NB4 (cell line): ENCODE results near the gene NDUFA6.
A peak's percentile ranks its signal among the peaks of the same experiment; 100 is the strongest.

Experiments
- DNase-seq: peaks from one replicate; pipeline ENCODE4 v3.0.0; 2010; ENCODE audit warnings: low read depth
- H3K4me3 ChIP-seq: one replicate; pipeline ENCODE4 v1.5.1; 2011; ENCODE audit warnings: mild to moderate bottlenecking, low read depth, low read length, moderate library complexity
- CTCF ChIP-seq: IDR thresholded peaks from one replicate; pipeline ENCODE4 v1.5.1; 2012; ENCODE audit warnings: low read depth, low read length
- MAX ChIP-seq: IDR thresholded peaks from 2 replicates; pipeline ENCODE4 v1.6.1; 2011; ENCODE audit warnings: low read depth, low read length
- MYC ChIP-seq: IDR thresholded peaks from 2 replicates; pipeline ENCODE4 v1.6.1; 2011; ENCODE audit warnings: low read depth, low read length
- POLR2A ChIP-seq: IDR thresholded peaks from 2 replicates; pipeline ENCODE4 v1.6.1; 2011; ENCODE audit warnings: mild to moderate bottlenecking; ENCODE audit not compliant: insufficient read length; ENCODE audit errors: extremely low read depth

Gene NDUFA6

GRCh38 chr22:42079319-42080251 lies 11.0 kb downstream of the NDUFA6 start, which contains the start of gene SMDT1:
SMDT1 (plus strand) TSS chr22:42079700; CDS start chr22:42079769, 69 bp downstream.
- TF ChIP-seq MAX (peak; percentile 65), POLR2A (peak; percentile 59), MYC (peak; percentile 55), CTCF (no peak)
- peak; percentile 98 for DNase-seq
- peak within 1 kb of the TSS; percentile 93 for H3K4me3 ChIP-seq

GRCh38 chr22:42078469-42079318 lies 11.9 kb downstream of the NDUFA6 start:
- peak overlapping the region; percentile 55 for H3K4me3 ChIP-seq
- no peak for TF ChIP-seq MYC
- no peak for TF ChIP-seq MAX
- no peak for DNase-seq

- DNase-seq = no peak
- TF ChIP-seq POLR2A (no peak), MAX (no peak), CTCF (no peak), MYC (no peak)
- H3K4me3 ChIP-seq = no peak overlapping the region
These were observed 13.0 kb downstream of the NDUFA6 start for GRCh38 chr22:42077486-42078125.

GRCh38 chr22:42076764-42077485 lies 13.6 kb downstream of the NDUFA6 start:
- no peak for DNase-seq
- TF ChIP-seq MYC (no peak), MAX (no peak), CTCF (no peak), POLR2A (no peak)
- no peak overlapping the region for H3K4me3 ChIP-seq

GRCh38 chr22:42074846-42075676 lies 15.5 kb downstream of the NDUFA6 start:
- DNase-seq = no peak
- H3K4me3 ChIP-seq = no peak overlapping the region

More at GRCh38 chr22:42074846-42075676, 15.5 kb downstream of the NDUFA6 start:
- no peak for TF ChIP-seq MAX
- TF ChIP-seq POLR2A = no peak
- TF ChIP-seq MYC = no peak
- TF ChIP-seq CTCF = no peak
